Upper lobe of left lung (tissue), 4 donors: ENCODE results near the gene CASP10.

Experiments
- EP300 ChIP-seq, 4 donors: sonication (generic); formaldehyde crosslinking; IDR thresholded peaks; one replicate each; pipeline ENCODE4 v1.5.1; 2017; ENCODE audit warnings: antibody characterized with exemption in 4 of 4, control low read depth in 2 of 4
- POLR2A ChIP-seq, 4 donors: fragments of 450-650 bp; IDR thresholded peaks; one replicate each; pipeline ENCODE4 v1.5.1; 2016 to 2017; ENCODE audit warnings: antibody characterized with exemption in 4 of 4, mild to moderate bottlenecking in 2 of 4
- POLR2AphosphoS5 ChIP-seq, 2 donors: sonication (generic); formaldehyde crosslinking; IDR thresholded peaks; one replicate each; pipeline ENCODE4 v1.5.1; 2017; ENCODE audit warnings: antibody characterized with exemption in 2 of 2
- TF ChIP-seq, protein P1 (sequence below), 6 experiments: fragments of 450-650 bp in 4 of 6; fragments of 200-600 bp in 2 of 6; sonication (generic) in 2 of 6; IDR thresholded peaks; one replicate each; pipeline ENCODE4 v1.5.1; 2016 to 2019; ENCODE audit warnings: antibody characterized with exemption in 6 of 6

DNA sequence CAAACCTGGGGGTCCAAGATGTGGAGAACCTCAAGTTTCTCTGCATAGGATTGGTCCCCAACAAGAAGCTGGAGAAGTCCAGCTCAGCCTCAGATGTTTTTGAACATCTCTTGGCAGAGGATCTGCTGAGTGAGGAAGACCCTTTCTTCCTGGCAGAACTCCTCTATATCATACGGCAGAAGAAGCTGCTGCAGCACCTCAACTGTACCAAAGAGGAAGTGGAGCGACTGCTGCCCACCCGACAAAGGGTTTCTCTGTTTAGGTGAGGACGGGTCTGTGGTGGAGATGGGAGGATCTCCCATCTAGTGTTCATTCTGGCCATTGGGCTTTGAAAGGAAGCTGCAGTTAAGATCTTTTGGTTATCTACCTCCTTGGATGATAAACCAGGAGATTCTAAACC, 2.9 kb downstream of the CASP10 start:
- TF ChIP-seq, protein P1, sequence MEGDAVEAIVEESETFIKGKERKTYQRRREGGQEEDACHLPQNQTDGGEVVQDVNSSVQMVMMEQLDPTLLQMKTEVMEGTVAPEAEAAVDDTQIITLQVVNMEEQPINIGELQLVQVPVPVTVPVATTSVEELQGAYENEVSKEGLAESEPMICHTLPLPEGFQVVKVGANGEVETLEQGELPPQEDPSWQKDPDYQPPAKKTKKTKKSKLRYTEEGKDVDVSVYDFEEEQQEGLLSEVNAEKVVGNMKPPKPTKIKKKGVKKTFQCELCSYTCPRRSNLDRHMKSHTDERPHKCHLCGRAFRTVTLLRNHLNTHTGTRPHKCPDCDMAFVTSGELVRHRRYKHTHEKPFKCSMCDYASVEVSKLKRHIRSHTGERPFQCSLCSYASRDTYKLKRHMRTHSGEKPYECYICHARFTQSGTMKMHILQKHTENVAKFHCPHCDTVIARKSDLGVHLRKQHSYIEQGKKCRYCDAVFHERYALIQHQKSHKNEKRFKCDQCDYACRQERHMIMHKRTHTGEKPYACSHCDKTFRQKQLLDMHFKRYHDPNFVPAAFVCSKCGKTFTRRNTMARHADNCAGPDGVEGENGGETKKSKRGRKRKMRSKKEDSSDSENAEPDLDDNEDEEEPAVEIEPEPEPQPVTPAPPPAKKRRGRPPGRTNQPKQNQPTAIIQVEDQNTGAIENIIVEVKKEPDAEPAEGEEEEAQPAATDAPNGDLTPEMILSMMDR (IDR thresholded peaks at IDR 0.05): no peak
- TF ChIP-seq POLR2AphosphoS5 (IDR thresholded peaks at IDR 0.05) (no peak), POLR2A (IDR thresholded peaks at IDR 0.05) (no peak), EP300 (IDR thresholded peaks at IDR 0.05) (no peak)
